ENCODE measurements around the gene NLRP3.
"Not testable (repeated sequence)": the region's sequence is repeated elsewhere in the genome, so short reads cannot be mapped to it uniquely, and the experiment has no call there.

Gene NLRP3

GRCh38 chr1:247415423-247416361 lies at the start of gene NLRP3:
Gene NLRP3, plus strand, starts transcription at chr1:247416173. Its CDS starts 2,628 bp downstream, at chr1:247418801.
- peak; percentile 11 for DNase-seq (ENCODE audit: low read depth)

GRCh38 chr1:247366345-247366744 lies 49.6 kb upstream of the NLRP3 start:
- DNase-seq (ENCODE audit: low read depth): not testable (repeated sequence)

GRCh38 chr1:247366926-247367645 lies 48.9 kb upstream of the NLRP3 start:
- DNase-seq (ENCODE audit: low read depth): no peak

GRCh38 chr1:247367786-247368422 lies 48.1 kb upstream of the NLRP3 start:
- DNase-seq (ENCODE audit: low read depth): no peak

DNA sequence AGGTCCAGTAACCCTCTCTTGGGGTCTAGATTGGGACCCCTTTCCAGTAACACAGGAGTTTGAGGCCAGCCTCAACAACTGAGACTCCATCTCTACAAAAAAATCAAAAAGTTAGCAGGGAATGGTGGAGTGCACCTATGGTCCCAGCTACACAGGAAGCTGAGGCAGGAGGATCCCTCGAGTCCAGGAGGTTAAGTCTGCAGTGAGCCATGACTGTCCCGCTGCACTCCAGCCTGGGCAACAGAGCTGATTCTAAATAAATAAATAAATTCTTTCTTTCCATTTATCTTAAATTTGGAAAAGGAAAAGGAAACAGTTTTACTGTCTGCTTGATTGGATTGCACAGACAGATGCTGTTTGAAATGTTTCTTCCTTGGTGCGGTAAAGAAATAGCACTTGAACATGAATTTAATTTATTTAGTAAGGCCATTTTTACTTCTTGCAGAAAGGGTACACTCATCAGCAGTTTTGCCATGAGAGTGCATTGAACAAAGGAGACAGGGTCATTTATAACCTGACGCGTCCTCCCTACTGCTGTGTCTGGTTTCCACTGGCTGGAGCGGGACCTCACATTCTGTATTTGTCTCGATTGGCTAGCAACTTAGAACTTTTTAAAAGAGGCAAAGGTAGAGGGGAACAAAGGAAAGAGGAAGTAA lies 47.4 kb upstream of the NLRP3 start:
- DNase-seq (ENCODE audit: low read depth): no peak

DNA sequence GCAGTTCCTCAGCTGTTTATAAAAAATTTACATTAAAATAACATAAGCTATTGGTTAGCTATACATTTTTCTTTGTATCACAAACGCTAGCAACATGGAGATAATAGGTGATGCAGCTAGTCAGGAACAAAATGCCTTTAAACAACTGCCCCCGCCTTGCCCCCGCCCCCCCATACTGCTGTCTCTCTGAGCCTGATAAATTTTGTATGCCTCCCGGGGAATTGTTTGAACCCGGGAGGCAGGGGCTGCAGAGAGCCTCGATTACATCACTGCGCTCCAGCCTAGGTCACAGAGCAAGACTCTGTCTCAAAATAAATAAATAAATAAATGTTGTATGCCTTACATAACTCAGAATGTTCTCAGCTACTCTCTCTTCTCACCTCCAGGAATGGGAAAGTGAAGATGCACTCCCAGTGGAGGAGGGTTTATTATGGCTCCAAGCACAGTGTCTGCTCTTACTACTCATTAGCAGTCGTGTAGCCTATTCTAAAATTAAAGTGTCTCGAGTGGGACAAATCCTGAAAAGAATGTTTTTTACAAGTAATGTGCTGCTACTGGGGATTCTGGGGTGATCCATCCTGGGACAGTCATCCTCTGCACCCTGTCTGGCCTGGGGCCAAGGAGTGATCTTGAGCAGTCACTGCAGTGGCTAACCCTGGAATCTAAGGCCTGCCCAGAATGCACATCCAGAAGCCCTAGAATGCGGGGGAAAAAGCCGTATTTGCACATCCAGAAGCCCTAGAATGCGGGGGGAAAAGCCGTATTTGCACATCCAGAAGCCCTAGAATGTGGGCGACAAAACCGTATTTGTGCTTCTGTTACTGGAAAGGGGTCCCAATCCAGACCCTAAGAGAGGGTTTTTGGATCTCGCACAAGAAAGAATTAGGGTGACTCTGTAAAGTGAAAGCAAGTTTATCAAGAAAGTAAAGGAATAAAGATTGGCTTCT lies 44.9 kb upstream of the NLRP3 start:
- no peak for DNase-seq (ENCODE audit: low read depth)

- DNase-seq (ENCODE audit: low read depth): no peak
These were observed 44.1 kb upstream of the NLRP3 start for GRCh38 chr1:247371801-247372259.

- peak; percentile 46 for DNase-seq (ENCODE audit: low read depth)
These were observed 42.2 kb upstream of the NLRP3 start for GRCh38 chr1:247373721-247374141.

DNA sequence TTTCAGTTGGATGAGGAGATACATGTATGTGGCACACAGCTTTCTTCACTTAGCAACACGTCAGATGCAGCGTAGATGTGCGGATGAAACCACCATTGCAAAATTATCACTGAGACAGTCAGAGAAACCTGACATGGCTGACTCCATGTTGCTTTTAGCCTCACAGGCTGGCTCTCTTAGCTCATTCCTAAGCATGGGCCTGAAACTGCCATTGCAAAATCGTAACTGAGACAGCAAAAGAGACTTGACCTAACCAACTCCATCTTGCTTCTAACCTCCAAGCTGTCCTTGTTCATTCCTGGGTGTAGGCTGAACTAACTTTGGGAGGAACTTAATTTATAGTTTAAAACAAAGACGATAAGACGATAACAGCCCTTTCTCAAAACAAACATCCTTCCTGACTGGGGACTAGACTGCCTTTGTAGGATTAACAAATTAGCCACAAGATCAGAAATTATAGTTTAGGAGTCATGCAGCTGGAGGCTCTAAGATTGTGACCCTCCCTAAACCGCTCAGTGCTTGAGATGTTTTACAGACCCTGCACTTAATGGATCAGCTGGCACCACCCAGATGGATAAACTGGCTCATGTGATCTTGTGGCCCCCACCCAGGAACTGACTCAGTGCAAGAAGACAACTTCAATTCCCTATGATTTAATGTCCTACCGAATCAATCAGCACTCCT lies 41.2 kb upstream of the NLRP3 start:
- not testable (repeated sequence) for DNase-seq (ENCODE audit: low read depth)

- DNase-seq (ENCODE audit: low read depth): no peak
These were observed 40.2 kb upstream of the NLRP3 start for GRCh38 chr1:247375747-247376146.

DNA sequence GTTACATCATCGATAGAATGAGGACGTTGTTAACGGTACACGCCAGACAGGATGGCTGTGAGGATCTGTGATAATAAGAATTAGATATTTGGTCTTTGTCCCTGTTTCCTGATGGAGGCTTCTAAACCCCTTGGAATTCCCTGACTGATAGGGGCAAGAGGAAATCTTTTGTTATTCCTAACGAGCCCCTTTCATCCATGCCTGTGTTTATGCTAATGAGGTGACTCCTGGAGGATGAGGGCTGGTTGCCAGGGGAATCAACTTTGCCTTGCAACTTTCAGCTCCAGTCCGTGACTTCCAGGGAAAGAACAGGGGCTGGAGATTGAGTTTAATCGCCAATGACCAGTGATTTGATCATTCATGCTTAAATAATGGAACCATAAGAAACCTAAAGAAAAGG lies 39.3 kb upstream of the NLRP3 start:
- no peak for DNase-seq (ENCODE audit: low read depth)

DNA sequence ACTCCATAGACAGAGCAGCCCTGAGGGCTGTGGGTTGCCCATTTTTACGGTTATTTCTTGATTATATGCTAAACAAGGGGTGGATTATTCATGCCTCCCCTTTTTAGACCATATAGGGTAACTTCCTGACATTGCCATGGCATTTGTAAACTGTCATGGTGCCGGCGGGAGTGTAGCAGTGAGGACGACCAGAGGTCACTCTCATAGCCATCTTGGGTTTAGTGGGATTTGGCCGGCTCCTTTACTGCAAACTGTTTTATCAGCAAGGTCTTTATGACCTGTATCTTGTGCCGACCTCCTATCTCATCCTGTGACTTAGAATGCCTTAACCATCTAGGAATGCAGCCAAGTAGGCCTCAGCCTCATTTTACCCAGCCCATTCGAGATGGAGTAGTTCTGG lies 38.3 kb upstream of the NLRP3 start:
- DNase-seq (ENCODE audit: low read depth): not testable (repeated sequence)

- DNase-seq (ENCODE audit: low read depth): no peak
These were observed 37.5 kb upstream of the NLRP3 start for GRCh38 chr1:247378334-247379073.

DNA sequence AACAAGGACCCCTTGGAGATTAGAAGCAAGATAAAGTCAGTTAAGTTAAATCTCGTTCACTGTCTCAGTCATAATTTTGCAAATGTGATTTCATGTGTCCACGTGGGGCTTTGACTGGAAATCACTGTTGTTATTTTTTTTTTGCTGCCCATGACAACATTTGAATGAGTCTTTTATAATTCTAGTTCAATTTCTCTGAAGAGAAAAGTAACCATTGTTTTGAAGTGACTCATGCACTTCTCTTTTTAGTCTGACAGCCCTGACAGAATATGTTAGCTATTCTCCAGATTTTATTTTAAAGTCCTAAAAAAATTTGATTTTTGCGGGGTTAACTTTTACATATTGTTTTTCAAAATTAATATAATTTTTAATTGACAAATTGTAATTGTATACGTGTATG lies 30.7 kb upstream of the NLRP3 start:
- no peak for DNase-seq (ENCODE audit: low read depth)

DNA sequence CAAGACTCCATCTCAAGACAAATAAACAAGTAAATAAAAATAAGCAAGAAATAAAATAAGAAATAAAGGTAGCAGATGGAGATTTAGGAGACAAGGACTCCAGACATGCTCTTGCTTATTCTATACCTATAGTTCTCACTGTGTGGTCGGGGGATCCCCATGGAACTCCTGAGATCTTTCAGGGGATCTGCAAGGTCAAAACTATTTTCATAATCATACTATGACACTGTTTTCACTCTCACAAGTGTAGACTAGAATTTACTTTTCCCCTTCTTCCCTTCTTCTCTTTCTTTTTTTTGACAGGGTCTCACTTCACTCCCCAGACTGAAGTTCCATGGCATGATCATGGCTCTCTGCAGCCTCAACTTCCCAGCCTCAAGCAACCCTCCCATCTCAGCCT lies 29.8 kb upstream of the NLRP3 start:
- DNase-seq (ENCODE audit: low read depth): no peak

GRCh38 chr1:247386687-247387086 lies 29.3 kb upstream of the NLRP3 start:
- DNase-seq (ENCODE audit: low read depth): no peak

DNA sequence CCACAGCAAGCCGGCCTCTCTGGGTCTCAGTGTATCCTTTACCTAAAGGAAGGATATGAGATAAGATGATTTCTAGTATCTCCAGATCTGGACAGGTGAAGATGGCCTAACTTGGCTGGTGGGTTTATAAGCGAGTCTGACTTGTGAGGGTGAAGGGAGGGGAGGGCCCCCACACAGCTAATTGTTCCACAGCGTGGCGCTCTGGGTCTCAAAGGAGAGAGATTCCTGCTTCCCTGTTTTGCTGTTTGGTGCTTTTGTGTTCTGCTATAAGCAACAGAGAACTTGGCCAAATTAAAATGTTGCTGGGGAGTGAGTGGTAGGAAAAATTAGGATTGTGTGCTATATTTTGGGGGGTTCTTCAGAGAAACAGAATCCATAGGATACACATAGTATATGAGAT lies 28.9 kb upstream of the NLRP3 start:
- DNase-seq (ENCODE audit: low read depth): no peak

DNA sequence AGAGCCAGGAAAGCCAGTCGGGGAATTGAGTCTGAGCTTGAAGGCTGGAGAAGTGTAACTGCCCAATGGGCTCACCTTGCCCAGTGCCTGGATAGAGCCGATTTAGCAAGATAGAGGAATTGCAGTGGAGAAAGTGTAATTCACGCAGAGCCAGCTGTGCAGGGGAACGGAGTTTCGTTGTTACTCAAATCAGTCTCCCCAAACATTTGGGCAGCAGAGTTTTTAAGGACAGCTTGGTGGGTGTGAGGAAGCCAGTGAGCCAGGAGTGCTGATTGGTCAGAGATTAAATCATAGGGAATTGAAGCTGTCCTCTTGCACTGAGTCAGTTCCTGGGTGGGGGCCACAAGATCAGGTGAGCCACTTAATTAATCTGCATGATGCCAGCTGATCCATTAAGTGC lies 28.4 kb upstream of the NLRP3 start:
- DNase-seq (ENCODE audit: low read depth): no peak

- DNase-seq (ENCODE audit: low read depth): peak; percentile 80
These were observed 25.7 kb upstream of the NLRP3 start for GRCh38 chr1:247390116-247390791.
